IPS DF 6.9 (cell line): ENCODE results near the gene C9orf72.

Experiments
- DNase-seq: peaks from one replicate; pipeline ENCODE4 v3.0.0-alpha.2; 2013; ENCODE audit warnings: low read depth, low spot score
- H3K27ac ChIP-seq: one replicate; pipeline ENCODE4 v1.5.1; 2013; ENCODE audit warnings: low read length, control low read depth
- H3K27me3 ChIP-seq: 2 replicates; pipeline ENCODE4 v1.6.1; 2013; ENCODE audit warnings: mild to moderate bottlenecking, low read length; ENCODE audit not compliant: control insufficient read depth, insufficient read depth
- H3K36me3 ChIP-seq: 2 replicates; pipeline ENCODE4 v1.6.1; 2013; ENCODE audit warnings: low read length; ENCODE audit not compliant: control insufficient read depth, insufficient read depth
- H3K4me1 ChIP-seq: 2 replicates; pipeline ENCODE4 v1.6.1; 2013; ENCODE audit warnings: low read length; ENCODE audit not compliant: control insufficient read depth, insufficient read depth
- H3K4me3 ChIP-seq: 2 replicates; pipeline ENCODE4 v1.5.1; 2013; ENCODE audit warnings: mild to moderate bottlenecking, low read length
- H3K9me3 ChIP-seq: 2 replicates; pipeline ENCODE4 v1.6.1; 2013; ENCODE audit warnings: low read length, inconsistent platforms; ENCODE audit not compliant: control insufficient read depth, insufficient read depth
- WGBS: extraction: QIAGEN DNeasy Blood & Tissue Kit; methylation state at CpG from one replicate; pipeline ENCODE4 v1.1.7; 2013; ENCODE audit warnings: mixed read lengths, missing lambda C conversion rate; ENCODE audit not compliant: insufficient read length, insufficient coverage; 5-methylcytosine and 5-hydroxymethylcytosine counted together

C9orf72 gene

DNA sequence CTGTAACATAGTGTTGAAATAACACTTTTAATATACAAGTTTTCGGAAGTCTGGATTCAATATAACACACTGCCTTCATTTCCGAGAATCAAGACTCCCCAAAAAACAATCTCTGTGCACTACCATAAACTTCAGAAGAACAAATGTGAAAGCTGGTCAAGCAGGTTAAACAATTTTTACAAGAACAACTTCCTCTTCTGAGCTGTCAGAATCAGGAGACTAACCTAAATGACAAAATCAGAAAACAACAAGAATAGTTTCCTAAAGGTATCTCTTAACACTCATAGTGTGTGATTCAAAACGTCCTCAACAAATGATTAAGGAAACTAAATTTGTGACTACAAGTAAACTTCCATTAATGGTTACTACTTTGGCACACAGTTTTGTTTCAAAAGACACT, 11.6 kb downstream of the C9orf72 start:
- DNase-seq: no peak
- Histone ChIP-seq H3K4me1 (no peaks in the 10 kb centered on the region), H3K27ac (no peak overlapping the region), H3K36me3 (no peaks in the 10 kb centered on the region; the same call in 1 of the 2 replicates), H3K4me3 (no peak overlapping the region), H3K27me3 (no peaks in the 10 kb centered on the region), H3K9me3 (no peaks in the 10 kb centered on the region)
- no CpG with 5 or more reads among the region's 3 CpGs for WGBS

DNA sequence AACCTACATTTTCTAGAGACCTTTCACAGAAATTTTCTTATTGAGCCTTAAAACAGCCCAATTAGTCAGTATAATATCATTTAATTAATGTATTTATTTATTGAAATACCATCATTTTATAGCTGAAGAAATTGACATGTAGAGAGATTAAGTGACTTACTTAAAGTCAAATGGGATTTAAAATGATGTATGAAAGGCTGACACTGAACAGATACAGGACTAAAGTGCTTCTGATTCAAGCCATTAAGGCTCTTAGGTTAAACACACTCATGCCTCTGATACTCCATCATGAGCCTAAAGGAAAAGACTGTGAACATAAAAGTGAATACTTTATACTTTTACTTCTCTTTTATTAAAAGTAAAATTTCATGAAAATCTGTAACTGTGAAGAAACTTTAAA, 12.8 kb downstream of the C9orf72 start:
- Histone ChIP-seq H3K27ac (no peak overlapping the region), H3K36me3 (peaks cover 3% of the 10 kb centered on the region; the same call in 1 of the 2 replicates), H3K4me1 (no peaks in the 10 kb centered on the region), H3K9me3 (no peaks in the 10 kb centered on the region), H3K27me3 (no peaks in the 10 kb centered on the region), H3K4me3 (no peak overlapping the region)
- DNase-seq: no peak

DNA sequence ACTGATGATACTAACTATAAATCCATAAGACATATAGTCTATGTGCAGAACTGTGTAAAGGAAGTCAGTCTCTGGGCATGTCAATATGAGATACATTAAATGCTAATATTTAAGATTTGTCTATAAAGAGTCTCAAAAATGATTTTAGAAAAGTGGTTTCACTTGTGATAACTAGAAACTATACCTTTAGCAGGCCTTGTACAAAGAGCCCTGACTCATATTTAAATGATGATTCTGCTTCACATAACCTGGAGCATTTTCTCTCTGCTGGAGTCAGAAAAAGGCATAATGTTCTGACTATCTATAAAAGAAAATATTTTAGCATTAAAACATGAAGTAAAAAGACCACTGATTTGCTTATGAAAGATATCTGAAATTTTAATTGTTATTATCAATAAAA, 15.0 kb downstream of the C9orf72 start:
- no peaks in the 10 kb centered on the region for H3K9me3 ChIP-seq
- H3K4me3 ChIP-seq: no peak overlapping the region
- H3K27me3 ChIP-seq: no peaks in the 10 kb centered on the region
- no peaks in the 10 kb centered on the region for H3K4me1 ChIP-seq
- DNase-seq: no peak
- H3K36me3 ChIP-seq: peaks cover 3% of the 10 kb centered on the region; the same call in 1 of the 2 replicates
- H3K27ac ChIP-seq: no peak overlapping the region

DNA sequence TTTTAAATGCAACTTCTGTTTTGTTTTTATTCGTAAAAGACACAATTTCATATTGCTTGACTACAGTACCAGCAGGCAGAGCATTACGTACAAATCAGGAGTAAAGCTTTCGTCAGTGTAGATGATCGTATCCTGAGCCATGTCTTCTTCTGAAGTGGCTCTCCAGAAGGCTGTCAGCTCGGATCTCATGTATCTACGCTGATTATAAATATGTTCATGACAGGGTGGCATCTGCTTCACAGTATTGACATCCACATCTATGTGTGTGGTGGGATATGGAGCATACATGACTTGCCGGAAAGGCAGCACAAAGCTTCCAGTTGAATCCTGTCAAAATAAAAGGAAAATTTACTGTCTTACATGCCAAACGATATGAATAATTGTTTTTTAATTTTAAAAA, 16.8 kb downstream of the C9orf72 start:
- Histone ChIP-seq H3K9me3 (no peaks in the 10 kb centered on the region), H3K4me3 (no peak overlapping the region), H3K36me3 (peaks cover 3% of the 10 kb centered on the region; the same call in 1 of the 2 replicates), H3K27me3 (no peaks in the 10 kb centered on the region), H3K4me1 (no peaks in the 10 kb centered on the region), H3K27ac (no peak overlapping the region)
- no CpG with 5 or more reads among the region's 8 CpGs for WGBS
- no peak for DNase-seq

DNA sequence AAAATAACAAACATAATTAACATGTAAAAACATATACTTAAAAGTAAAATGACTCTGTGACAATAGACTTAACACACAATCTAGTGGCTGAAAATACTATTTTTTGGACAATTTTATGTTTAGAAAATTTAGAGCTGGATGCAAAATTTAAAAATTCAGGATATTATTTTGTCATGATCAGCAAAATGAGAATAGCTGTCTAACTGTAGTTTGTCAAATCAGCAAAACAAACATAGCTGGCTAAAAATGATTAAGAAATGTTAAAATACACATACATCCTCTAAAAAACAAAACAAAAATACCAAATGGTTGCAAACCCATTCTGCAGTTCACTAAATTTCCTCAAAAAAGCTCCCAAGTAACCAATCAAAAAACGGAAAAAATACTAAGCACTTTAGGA, 18.6 kb downstream of the C9orf72 start:
- H3K27me3 ChIP-seq: no peaks in the 10 kb centered on the region
- H3K9me3 ChIP-seq: no peaks in the 10 kb centered on the region
- H3K4me1 ChIP-seq: no peaks in the 10 kb centered on the region
- DNase-seq: no peak
- H3K4me3 ChIP-seq: no peak overlapping the region
- H3K36me3 ChIP-seq: peaks cover 3% of the 10 kb centered on the region; the same call in 1 of the 2 replicates
- no peak overlapping the region for H3K27ac ChIP-seq
- no CpG with 5 or more reads among the region's 1 CpG for WGBS

DNA sequence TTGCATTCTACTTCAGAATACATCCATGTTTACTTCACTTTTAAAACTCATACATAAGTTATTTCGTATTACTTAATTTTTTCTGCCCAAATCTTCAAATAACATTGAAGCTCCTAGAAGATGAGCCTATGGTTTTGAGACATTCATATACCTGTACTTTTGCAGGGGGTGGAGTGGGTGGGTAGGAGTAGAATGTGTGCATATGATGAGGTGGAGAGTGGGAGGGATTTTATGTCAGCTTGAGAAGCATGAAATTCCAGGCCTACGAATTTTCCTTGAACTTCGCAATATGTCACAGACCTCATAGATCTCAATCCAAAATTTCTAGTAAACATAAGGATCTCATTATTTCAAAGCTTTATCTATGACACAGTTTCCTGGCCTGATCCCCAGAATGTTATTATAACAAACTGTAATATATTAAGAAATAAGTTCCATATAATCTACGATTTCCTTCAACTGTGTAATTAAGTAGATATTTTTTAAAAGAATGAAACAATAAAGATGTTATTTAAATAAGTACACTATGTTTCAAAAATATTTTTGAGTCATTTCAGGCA, 24.0 kb downstream of the C9orf72 start:
- Histone ChIP-seq H3K27ac (no peak overlapping the region), H3K4me3 (no peak overlapping the region), H3K4me1 (no peaks in the 10 kb centered on the region), H3K36me3 (no peaks in the 10 kb centered on the region; the same call in 1 of the 2 replicates), H3K27me3 (no peaks in the 10 kb centered on the region), H3K9me3 (no peaks in the 10 kb centered on the region)
- DNase-seq: no peak
- WGBS: no CpG with 5 or more reads among the region's 4 CpGs

DNA sequence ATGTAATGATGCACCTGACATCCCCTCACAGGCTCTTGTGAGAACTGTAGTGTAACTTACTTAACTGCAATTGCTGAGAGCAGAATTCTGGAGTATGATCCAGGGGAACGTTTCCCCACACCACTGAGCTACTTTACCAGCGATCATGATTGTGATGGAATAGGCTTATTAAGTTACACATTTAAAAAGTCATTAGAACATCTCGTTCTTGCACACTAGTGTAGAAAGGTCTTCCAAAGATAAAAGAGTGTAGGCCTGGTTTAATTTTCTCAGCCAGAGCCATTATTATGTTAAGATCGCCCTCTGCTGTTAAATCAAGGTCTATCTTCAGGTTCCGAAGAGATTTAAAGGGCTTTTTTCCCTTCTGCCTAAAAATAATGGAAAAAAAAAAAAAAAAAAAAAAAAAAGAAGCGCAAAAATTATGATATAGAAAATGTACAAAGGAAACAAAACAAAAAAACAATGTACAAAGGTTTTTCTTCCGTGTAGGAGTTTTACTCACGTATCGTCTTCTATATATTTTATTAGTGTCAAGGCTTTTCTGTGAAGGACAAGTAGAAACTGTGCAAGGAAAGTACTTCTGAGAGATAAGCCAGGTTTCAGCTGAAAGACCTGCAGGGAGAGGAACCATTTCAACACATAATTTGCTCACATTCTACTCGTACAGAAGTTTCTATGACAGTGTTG, 25.1 kb downstream of the C9orf72 start:
- no peaks in the 10 kb centered on the region for H3K9me3 ChIP-seq
- H3K4me1 ChIP-seq: no peaks in the 10 kb centered on the region
- H3K36me3 ChIP-seq: no peaks in the 10 kb centered on the region; the same call in 1 of the 2 replicates
- no peak overlapping the region for H3K4me3 ChIP-seq
- H3K27ac ChIP-seq: no peak overlapping the region
- no CpG with 5 or more reads among the region's 10 CpGs for WGBS
- H3K27me3 ChIP-seq: no peaks in the 10 kb centered on the region
- DNase-seq: no peak

DNA sequence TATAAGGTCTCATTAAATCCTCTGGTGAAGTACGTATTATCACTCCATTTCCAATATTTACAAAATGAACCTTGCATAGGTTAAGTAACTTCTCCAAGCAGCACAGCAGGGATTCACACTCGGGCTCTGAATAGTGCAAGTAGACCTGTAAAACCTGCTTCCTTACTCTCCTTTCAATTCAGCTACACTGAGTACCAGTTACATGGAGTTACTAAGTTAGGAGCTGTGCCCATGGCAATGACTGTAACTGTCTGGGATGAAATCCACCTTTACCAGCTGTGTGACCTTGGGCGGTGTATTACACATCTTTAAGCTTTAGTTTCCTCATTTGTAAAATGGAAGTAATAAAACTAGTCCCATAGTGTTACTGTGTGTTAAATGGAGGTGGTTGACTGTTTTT, 27.8 kb downstream of the C9orf72 start:
- no CpG with 5 or more reads among the region's 3 CpGs for WGBS
- Histone ChIP-seq H3K27ac (no peak overlapping the region), H3K36me3 (no peaks in the 10 kb centered on the region; the same call in 1 of the 2 replicates), H3K4me1 (no peaks in the 10 kb centered on the region), H3K27me3 (no peaks in the 10 kb centered on the region), H3K9me3 (no peaks in the 10 kb centered on the region), H3K4me3 (no peak overlapping the region)
- DNase-seq: no peak

DNA sequence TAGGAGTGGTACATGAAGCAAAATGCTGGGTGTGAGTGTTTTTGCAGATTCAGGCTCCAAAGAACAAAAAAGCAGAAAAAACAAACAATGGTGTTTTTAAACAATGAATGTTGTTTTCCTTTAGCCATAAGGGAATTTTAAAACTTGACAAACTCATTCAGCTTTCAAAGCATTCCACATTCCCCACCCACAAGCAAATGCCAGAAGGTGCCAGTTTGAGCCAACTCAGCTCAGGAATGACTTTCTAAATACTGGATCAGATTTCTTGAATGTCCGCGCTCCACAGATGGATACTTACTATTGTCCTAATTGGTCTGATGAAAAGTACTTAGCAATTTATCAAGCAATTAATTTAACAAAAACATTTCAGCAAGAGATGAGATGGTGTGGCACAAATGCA, 30.8 kb downstream of the C9orf72 start:
- H3K27me3 ChIP-seq: no peaks in the 10 kb centered on the region
- H3K4me3 ChIP-seq: no peak overlapping the region
- WGBS: no CpG with 5 or more reads among the region's 2 CpGs
- no peak overlapping the region for H3K27ac ChIP-seq
- no peaks in the 10 kb centered on the region; the same call in 1 of the 2 replicates for H3K36me3 ChIP-seq
- no peak for DNase-seq
- H3K9me3 ChIP-seq: no peaks in the 10 kb centered on the region
- H3K4me1 ChIP-seq: no peaks in the 10 kb centered on the region

DNA sequence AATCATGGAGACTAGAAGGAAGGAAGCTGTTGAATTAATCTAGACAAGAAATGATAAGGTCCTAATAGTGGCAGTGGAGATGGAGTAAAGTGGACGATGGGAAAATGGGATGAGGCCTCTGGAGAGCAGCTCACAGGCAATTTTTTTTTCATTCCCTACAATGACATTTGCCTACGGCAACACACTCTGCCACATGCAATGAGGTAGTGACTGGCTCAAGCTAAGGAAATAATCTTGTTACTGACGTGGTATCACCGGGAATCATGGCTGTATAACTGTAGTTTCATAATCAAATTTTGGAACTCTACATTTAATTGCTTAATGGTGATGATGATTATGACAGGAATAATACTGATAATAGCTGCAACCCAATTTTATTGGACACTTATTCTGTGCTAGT, 31.5 kb downstream of the C9orf72 start:
- Histone ChIP-seq H3K4me3 (no peak overlapping the region), H3K27me3 (no peaks in the 10 kb centered on the region), H3K27ac (no peak overlapping the region), H3K4me1 (no peaks in the 10 kb centered on the region), H3K9me3 (no peaks in the 10 kb centered on the region), H3K36me3 (no peaks in the 10 kb centered on the region; the same call in 1 of the 2 replicates)
- DNase-seq: no peak
- no CpG with 5 or more reads among the region's 4 CpGs for WGBS

DNA sequence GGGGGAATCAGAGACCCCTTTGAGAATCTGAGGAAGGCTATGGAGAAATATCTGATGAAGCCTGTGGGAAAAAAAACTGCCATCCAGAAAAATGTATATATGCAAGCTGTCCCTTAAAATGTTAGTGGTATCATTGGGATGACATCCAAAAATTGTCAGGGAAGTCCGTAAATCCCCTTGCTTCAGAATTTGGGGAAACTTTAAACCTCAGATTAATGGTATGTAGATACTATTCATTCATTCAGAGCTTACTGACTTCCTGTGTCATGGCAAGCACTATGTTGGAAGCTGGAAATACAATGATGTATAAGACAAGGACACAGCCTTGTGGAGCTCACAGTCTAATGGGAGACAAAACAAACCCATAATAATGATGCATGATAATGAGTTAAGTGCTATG, 32.8 kb downstream of the C9orf72 start:
- Histone ChIP-seq H3K27ac (no peak overlapping the region), H3K4me1 (no peaks in the 10 kb centered on the region), H3K27me3 (no peaks in the 10 kb centered on the region), H3K4me3 (no peak overlapping the region), H3K36me3 (no peaks in the 10 kb centered on the region; the same call in 1 of the 2 replicates), H3K9me3 (no peaks in the 10 kb centered on the region)
- DNase-seq: no peak
- WGBS: no CpG with 5 or more reads among the region's 1 CpG
